Activated CD4-positive, CD25-positive, alpha-beta regulatory T cell (primary cell): ENCODE results near the gene KRT5.
"Not testable (repeated sequence)": the region's sequence is repeated elsewhere in the genome, so short reads cannot be mapped to it uniquely, and the experiment has no call there.

Experiments used
- DNase-seq, 4 experiments: peaks; one replicate each; lab custom pipeline; 2025; lab: John Stamatoyannopoulos, UW

Gene KRT5

GRCh38 chr12:52494100-52494499 lies 26.1 kb downstream of the KRT5 start:
- no peak for DNase-seq

DNA sequence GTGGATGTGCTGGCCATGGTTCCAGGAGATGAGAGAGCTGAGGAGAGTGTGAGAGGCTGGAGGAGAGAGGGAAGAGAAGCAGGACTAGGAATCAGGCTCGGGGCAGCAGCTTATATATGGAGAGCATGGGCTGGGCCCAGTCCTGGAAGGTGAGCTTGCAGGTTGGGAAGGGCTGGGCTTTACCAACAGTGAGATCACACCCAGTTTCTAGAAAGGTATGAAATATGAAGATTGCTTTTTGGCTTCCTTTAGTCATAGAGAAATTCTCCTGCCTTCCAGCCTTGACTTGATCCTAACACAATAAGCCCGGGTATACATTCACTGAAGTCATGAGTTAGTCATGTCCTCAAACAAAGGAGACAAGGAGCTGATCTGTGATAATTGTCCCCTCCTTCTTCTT lies 27.0 kb downstream of the KRT5 start, which contains the start of gene KRT6A:
TSS of gene KRT6A (minus strand) at position 86 of the 400 bp plus-strand sequence. CDS start at position 17, 69 bp downstream.
- DNase-seq: no peak

DNA sequence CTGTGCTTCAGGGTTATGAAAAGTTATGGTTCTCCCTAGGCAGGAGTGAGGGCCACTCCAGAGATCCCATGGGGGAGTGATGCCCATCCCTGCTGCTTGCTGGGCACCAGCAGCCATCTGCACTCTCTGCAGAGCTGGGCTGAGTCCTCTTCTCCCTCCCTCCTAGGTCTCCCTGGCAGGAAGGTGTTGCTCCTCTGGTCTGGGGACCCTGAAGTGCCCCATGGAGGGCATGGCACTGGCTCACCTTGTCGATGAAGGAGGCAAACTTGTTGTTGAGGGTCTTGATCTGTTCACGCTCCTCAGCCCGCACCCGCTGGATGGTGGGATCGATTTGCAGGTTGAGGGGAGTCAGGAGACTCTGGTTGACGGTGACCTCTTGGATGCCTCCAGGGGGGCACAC lies 27.8 kb downstream of the KRT5 start:
- DNase-seq: not testable (repeated sequence)

GRCh38 chr12:52491495-52491894 lies 28.7 kb downstream of the KRT5 start:
- DNase-seq: not testable (repeated sequence)

DNA sequence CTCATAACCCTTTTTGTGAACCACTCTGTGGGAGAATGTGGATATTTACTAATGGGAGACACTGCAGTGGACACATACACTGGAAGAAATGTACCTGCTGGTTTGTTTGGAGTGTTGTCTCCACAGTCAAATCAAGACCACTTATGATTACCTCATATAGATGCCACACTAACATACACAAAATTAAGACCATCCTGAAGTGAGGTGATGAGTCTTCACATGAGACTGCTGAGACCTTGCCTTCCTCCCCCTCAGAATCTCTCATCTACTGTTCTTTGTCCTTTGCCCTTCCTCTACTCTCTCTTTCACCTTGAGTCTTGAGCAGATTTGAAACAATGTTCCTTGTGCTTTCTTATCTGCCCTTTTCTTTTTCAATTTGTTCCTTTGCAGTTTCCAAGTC lies 31.5 kb downstream of the KRT5 start:
- DNase-seq: no peak

GRCh38 chr12:52487744-52488443 lies 32.3 kb downstream of the KRT5 start:
- not testable (repeated sequence) for DNase-seq

GRCh38 chr12:52487211-52487610 lies 33.0 kb downstream of the KRT5 start:
- no peak for DNase-seq

DNA sequence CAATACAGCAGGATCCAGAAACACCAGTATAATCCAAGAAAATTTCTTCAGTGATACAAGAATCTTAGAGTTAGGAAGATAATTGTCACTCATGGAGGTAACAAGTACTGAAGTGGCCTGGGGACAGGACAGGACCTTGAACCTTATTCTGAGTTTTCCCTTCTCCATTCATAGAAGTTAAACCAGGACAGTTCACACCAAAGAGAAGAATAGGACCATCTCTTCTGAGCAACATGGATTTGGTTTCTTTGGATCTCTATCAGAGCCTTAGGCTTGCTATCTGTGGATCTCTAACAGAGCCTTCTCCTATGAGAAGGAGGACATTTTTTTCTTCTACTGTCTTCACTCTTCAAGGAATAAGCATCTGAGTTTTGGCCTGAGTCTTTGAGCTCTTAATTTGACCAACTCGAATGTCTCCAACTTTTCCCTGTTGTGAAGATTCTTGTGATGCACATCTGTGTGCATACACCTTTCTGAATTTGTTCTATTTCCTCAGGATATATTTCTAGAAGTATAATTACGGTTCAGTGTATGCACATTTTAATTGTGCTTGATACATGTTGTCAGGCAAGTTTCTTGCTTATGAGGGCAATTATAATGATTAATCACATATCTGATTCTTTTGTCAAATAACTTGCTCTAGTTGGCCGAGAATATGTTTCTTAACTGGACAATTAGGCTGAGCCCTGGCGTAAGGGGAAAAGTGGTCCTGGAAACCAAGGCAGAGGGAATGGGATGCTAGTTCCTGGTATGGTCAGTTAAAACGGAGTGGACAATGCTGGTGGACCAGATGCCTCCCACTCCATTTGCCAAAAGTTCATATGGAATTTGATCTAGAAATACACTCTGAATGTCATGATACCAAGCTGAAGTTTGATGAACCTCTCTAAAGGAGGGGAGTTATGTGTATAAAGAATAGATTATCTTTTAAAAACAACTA lies 33.8 kb downstream of the KRT5 start:
- DNase-seq: no peak

DNA sequence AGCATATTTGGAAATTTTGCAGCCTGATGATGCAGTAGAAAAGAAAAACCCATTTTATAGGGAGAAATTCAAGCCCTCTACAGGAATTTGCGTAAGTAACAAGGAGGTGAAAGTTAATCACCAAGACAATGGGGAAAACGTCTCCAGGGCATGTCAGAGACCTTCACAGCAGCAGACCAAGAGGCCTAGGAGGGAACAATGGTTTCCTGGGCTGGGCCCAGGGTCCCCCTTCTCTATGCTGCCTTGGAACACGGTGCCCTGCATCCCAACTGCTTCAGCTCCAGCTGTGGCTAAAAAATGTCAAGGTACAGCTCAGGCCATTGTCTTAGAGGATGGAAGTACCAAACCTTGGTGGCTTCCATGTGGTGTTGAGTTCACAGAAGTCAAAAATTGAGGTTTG lies 40.1 kb downstream of the KRT5 start:
- DNase-seq: no peak

DNA sequence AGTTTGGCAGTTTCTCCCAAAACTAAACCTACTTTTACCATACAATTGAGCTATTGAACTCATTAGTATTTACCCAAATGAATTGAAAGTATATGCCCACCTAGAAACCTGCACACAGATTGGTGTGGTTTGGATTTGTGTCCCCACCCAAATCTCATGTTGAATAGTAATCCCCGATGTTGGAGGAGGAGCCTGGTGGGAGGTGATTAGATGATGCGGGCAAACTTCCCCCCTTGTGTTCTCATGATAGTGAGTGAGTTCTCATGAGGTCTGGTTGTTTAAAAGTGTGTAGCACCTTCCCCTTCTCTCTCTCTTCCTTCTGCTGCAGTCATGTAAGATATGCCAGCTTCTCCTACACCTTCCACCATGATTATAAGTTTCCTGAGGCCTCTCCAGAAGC lies 42.5 kb downstream of the KRT5 start:
- DNase-seq: no peak

- no peak for DNase-seq
Observed at GRCh38 chr12:52474212-52474611, 46.0 kb downstream of the KRT5 start.

DNA sequence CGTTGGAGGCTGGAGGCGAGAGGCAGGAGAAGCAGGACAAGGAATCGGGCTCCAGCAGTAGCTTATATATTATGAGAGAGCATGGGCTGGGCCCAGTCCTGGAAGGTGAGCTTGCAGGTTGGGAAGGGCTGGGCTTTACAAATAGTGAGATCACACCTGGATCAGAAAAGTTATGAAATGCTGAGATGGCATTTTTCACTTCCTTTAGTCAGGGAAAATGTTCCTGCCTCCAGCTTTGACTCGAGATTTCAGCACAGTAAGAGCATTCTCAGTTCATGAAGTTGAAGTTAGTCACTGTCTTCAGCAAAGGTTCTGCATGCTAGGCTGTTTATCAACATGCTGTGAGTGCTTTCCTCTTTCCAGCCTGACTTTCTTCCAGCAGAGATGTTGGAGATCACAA lies 46.4 kb downstream of the KRT5 start, which contains the start of gene KRT6C:
TSS of gene KRT6C (minus strand) at position 38 of the 400 bp plus-strand sequence. CDS start 68 bp downstream, outside the sequence.
- DNase-seq: no peak

DNA sequence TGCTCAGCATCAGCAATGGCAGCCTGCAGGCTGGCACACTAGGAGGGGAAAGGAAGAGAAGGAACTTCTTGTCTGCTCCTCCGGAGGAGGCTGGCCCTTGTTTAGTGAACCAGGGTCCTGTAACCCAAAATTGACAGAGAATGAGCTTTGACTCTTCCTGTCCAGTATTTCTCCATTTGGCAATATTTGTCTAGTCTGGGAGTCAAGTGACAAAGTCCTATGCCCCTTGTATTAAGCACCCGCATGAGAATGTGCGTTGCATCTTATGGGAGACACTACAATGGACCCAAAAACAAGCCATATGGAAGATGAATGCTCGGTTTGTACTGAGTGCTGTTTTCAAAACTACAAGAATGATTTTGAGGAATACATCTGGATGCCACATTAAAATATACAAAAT lies 50.3 kb downstream of the KRT5 start:
- DNase-seq: no peak

- no peak for DNase-seq
Observed at GRCh38 chr12:52464897-52465296, 55.3 kb downstream of the KRT5 start.
